ENCODE results near the gene TOR4A. TPM values are rescaled to one million over a fixed set of nuclear protein-coding genes. Genes with fewer than 3 reads are reported as not detected.

The TOR4A gene
- polyA plus RNA-seq, 1 donor: 18.4 TPM

- no peaks in the 10 kb centered on the region for H3K27me3 ChIP-seq (ENCODE audit: control insufficient read depth, insufficient read depth, low read length)
- no CpG with 5 or more reads among the region's 10 CpGs for WGBS (ENCODE audit: insufficient coverage, low lambda C conversion rate)
These were observed 45.4 kb upstream of the TOR4A start for GRCh38 chr9:137232101-137232500.

GRCh38 chr9:137232510-137232909 is 45.0 kb upstream of the TOR4A start:
- no peak for DNase-seq
- H3K27me3 ChIP-seq (ENCODE audit: control insufficient read depth, insufficient read depth, low read length): no peaks in the 10 kb centered on the region

More at GRCh38 chr9:137232101-137232500, 45.4 kb upstream of the TOR4A start:
- H3K27ac ChIP-seq (ENCODE audit: low read length): peak overlapping the region; percentile 91
- peaks cover 70% of the 10 kb centered on the region for H3K4me1 ChIP-seq (ENCODE audit: control insufficient read depth, insufficient read depth, low read length)
- peaks cover 32% of the 10 kb centered on the region for H3K9me3 ChIP-seq (ENCODE audit: control insufficient read depth, low read depth, low read length)
- H3K4me3 ChIP-seq (ENCODE audit: low read length): peak overlapping the region; percentile 20
- H3K36me3 ChIP-seq (ENCODE audit: control insufficient read depth, insufficient read depth, low read length): peaks cover 18% of the 10 kb centered on the region
- DNase-seq: peak in 1 of 2 donors; percentile 30

GRCh38 chr9:137233143-137233980 is 44.2 kb upstream of the TOR4A start:
- no CpG with 5 or more reads among the region's 40 CpGs for WGBS (ENCODE audit: insufficient coverage, low lambda C conversion rate)
- peak overlapping the region; percentile 40 for H3K27ac ChIP-seq (ENCODE audit: low read length)
- peaks cover 72% of the 10 kb centered on the region for H3K4me1 ChIP-seq (ENCODE audit: control insufficient read depth, insufficient read depth, low read length)
- H3K4me3 ChIP-seq (ENCODE audit: low read length): peak overlapping the region; percentile 43
- no peaks in the 10 kb centered on the region for H3K27me3 ChIP-seq (ENCODE audit: control insufficient read depth, insufficient read depth, low read length)
- peaks cover 18% of the 10 kb centered on the region for H3K36me3 ChIP-seq (ENCODE audit: control insufficient read depth, insufficient read depth, low read length)
- peak in 1 of 2 donors; percentile 41 for DNase-seq
- peaks cover 28% of the 10 kb centered on the region for H3K9me3 ChIP-seq (ENCODE audit: control insufficient read depth, low read depth, low read length)

More at GRCh38 chr9:137232510-137232909, 45.0 kb upstream of the TOR4A start:
- Histone ChIP-seq H3K4me3 (ENCODE audit: low read length) (peak overlapping the region; percentile 20), H3K36me3 (ENCODE audit: control insufficient read depth, insufficient read depth, low read length) (peaks cover 18% of the 10 kb centered on the region), H3K4me1 (ENCODE audit: control insufficient read depth, insufficient read depth, low read length) (peaks cover 70% of the 10 kb centered on the region), H3K27ac (ENCODE audit: low read length) (peak overlapping the region; percentile 91), H3K9me3 (ENCODE audit: control insufficient read depth, low read depth, low read length) (peaks cover 32% of the 10 kb centered on the region)
- WGBS (ENCODE audit: insufficient coverage, low lambda C conversion rate): no CpG with 5 or more reads among the region's 24 CpGs

- Histone ChIP-seq H3K27me3 (ENCODE audit: control insufficient read depth, insufficient read depth, low read length) (no peaks in the 10 kb centered on the region), H3K9me3 (ENCODE audit: control insufficient read depth, low read depth, low read length) (peaks cover 24% of the 10 kb centered on the region), H3K36me3 (ENCODE audit: control insufficient read depth, insufficient read depth, low read length) (peaks cover 18% of the 10 kb centered on the region), H3K27ac (ENCODE audit: low read length) (peak overlapping the region; percentile 95), H3K4me3 (ENCODE audit: low read length) (peak overlapping the region; percentile 80), H3K4me1 (ENCODE audit: control insufficient read depth, insufficient read depth, low read length) (peaks cover 72% of the 10 kb centered on the region)
- WGBS (ENCODE audit: insufficient coverage, low lambda C conversion rate): no CpG with 5 or more reads among the region's 40 CpGs
- DNase-seq: peak in 1 of 2 donors; percentile 48
These were observed 43.4 kb upstream of the TOR4A start for GRCh38 chr9:137234055-137234697.

- H3K27ac ChIP-seq (ENCODE audit: low read length): peak overlapping the region; percentile 95
- peak in 1 of 2 donors; percentile 28 for DNase-seq
- peaks cover 18% of the 10 kb centered on the region for H3K36me3 ChIP-seq (ENCODE audit: control insufficient read depth, insufficient read depth, low read length)
- peaks cover 71% of the 10 kb centered on the region for H3K4me1 ChIP-seq (ENCODE audit: control insufficient read depth, insufficient read depth, low read length)
- no CpG with 5 or more reads among the region's 18 CpGs for WGBS (ENCODE audit: insufficient coverage, low lambda C conversion rate)
- H3K27me3 ChIP-seq (ENCODE audit: control insufficient read depth, insufficient read depth, low read length): no peaks in the 10 kb centered on the region
- peaks cover 24% of the 10 kb centered on the region for H3K9me3 ChIP-seq (ENCODE audit: control insufficient read depth, low read depth, low read length)
- H3K4me3 ChIP-seq (ENCODE audit: low read length): peak overlapping the region; percentile 80
These were observed 42.6 kb upstream of the TOR4A start for GRCh38 chr9:137234758-137235423.

GRCh38 chr9:137235424-137236237 is 41.9 kb upstream of the TOR4A start:
- Histone ChIP-seq H3K4me1 (ENCODE audit: control insufficient read depth, insufficient read depth, low read length) (peaks cover 63% of the 10 kb centered on the region), H3K27me3 (ENCODE audit: control insufficient read depth, insufficient read depth, low read length) (no peaks in the 10 kb centered on the region)

GRCh38 chr9:137236238-137236935 is 41.1 kb upstream of the TOR4A start:
- Histone ChIP-seq H3K9me3 (ENCODE audit: control insufficient read depth, low read depth, low read length) (peaks cover 24% of the 10 kb centered on the region), H3K4me1 (ENCODE audit: control insufficient read depth, insufficient read depth, low read length) (peaks cover 56% of the 10 kb centered on the region)
- no CpG with 5 or more reads among the region's 31 CpGs for WGBS (ENCODE audit: insufficient coverage, low lambda C conversion rate)

More at GRCh38 chr9:137235424-137236237, 41.9 kb upstream of the TOR4A start:
- H3K36me3 ChIP-seq (ENCODE audit: control insufficient read depth, insufficient read depth, low read length): peaks cover 18% of the 10 kb centered on the region
- peak in 1 of 2 donors; percentile 68 for DNase-seq
- H3K4me3 ChIP-seq (ENCODE audit: low read length): peak overlapping the region; percentile 80
- H3K9me3 ChIP-seq (ENCODE audit: control insufficient read depth, low read depth, low read length): peaks cover 24% of the 10 kb centered on the region
- WGBS (ENCODE audit: insufficient coverage, low lambda C conversion rate): no CpG with 5 or more reads among the region's 35 CpGs
- peak overlapping the region; percentile 95 for H3K27ac ChIP-seq (ENCODE audit: low read length)

GRCh38 chr9:137236936-137237421 is 40.5 kb upstream of the TOR4A start:
- no CpG with 5 or more reads among the region's 11 CpGs for WGBS (ENCODE audit: insufficient coverage, low lambda C conversion rate)
- DNase-seq: no peak
- Histone ChIP-seq H3K27ac (ENCODE audit: low read length) (peak overlapping the region; percentile 95), H3K9me3 (ENCODE audit: control insufficient read depth, low read depth, low read length) (peaks cover 24% of the 10 kb centered on the region), H3K36me3 (ENCODE audit: control insufficient read depth, insufficient read depth, low read length) (peaks cover 15% of the 10 kb centered on the region), H3K4me1 (ENCODE audit: control insufficient read depth, insufficient read depth, low read length) (peaks cover 50% of the 10 kb centered on the region), H3K4me3 (ENCODE audit: low read length) (peak overlapping the region; percentile 60), H3K27me3 (ENCODE audit: control insufficient read depth, insufficient read depth, low read length) (no peaks in the 10 kb centered on the region)

More at GRCh38 chr9:137236238-137236935, 41.1 kb upstream of the TOR4A start:
- Histone ChIP-seq H3K27me3 (ENCODE audit: control insufficient read depth, insufficient read depth, low read length) (no peaks in the 10 kb centered on the region), H3K36me3 (ENCODE audit: control insufficient read depth, insufficient read depth, low read length) (peaks cover 18% of the 10 kb centered on the region), H3K27ac (ENCODE audit: low read length) (peak overlapping the region; percentile 95), H3K4me3 (ENCODE audit: low read length) (peak overlapping the region; percentile 80)
- DNase-seq: peak; percentile 97 to 98
